ENCODE results near the gene TSKS.

Gene TSKS

DNA sequence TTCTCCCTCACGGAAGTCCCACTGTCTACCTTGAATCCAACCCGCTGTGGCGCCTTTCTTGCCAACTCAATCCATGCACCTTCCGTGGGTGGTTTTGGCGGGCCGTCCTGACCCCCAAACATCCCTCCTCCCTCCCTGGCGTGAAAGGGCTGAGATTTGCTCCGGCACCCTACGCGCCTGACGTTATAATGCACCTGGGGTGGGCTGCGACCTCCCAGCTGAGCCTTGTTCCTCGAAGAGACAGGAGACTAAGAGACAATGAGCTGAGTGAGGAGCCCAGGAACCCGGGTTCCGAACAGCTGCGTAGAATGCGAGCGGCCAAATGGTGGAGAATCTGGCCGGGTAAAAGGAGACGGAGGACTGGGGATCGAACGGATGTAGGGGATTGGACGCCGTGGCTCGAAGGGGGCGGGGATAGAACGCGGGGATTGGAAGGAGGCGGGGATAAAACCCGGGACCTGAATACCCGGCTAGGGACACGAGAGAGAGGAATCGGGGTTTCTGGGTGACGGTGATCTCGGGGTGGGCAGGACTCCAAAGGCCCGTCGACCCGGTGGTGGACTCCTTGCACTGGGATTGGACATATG lies 72.4 kb downstream of the TSKS start, which contains the start of gene CPT1C:
TSS of gene CPT1C (plus strand) at position 461 of the 587 bp plus-strand sequence. CDS start 1,137 bp downstream, outside the sequence.
- Histone ChIP-seq H3K27me3 (replicated peaks) (no peaks in the 10 kb centered on the region), H3K4me3 (ENCODE audit: low read depth, low read length) (peak within 1 kb of the TSS; percentile 52), H3K36me3 (replicated peaks) (peaks cover 5% of the 10 kb centered on the region), H3K27ac (no peak within 1 kb of the TSS)
- TF ChIP-seq, protein P1, sequence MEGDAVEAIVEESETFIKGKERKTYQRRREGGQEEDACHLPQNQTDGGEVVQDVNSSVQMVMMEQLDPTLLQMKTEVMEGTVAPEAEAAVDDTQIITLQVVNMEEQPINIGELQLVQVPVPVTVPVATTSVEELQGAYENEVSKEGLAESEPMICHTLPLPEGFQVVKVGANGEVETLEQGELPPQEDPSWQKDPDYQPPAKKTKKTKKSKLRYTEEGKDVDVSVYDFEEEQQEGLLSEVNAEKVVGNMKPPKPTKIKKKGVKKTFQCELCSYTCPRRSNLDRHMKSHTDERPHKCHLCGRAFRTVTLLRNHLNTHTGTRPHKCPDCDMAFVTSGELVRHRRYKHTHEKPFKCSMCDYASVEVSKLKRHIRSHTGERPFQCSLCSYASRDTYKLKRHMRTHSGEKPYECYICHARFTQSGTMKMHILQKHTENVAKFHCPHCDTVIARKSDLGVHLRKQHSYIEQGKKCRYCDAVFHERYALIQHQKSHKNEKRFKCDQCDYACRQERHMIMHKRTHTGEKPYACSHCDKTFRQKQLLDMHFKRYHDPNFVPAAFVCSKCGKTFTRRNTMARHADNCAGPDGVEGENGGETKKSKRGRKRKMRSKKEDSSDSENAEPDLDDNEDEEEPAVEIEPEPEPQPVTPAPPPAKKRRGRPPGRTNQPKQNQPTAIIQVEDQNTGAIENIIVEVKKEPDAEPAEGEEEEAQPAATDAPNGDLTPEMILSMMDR (IDR thresholded peaks at IDR 0.05; ENCODE audit: low read depth, low read length, missing control alignments) = no peak
- in situ Hi-C loops (cut with HindIII; ENCODE audit: low pct_ligation_motif_present, low sequenced_read_pairs) = no loop called here
- DNase-seq = peak; percentile 70

GRCh38 chr19:49690079-49690655 lies 72.9 kb downstream of the TSKS start:
- Histone ChIP-seq H3K27ac (no peak overlapping the region), H3K27me3 (replicated peaks) (no peaks in the 10 kb centered on the region), H3K36me3 (replicated peaks) (peaks cover 9% of the 10 kb centered on the region), H3K4me3 (ENCODE audit: low read depth, low read length) (peak overlapping the region; percentile 52)
- TF ChIP-seq, protein P1 (IDR thresholded peaks at IDR 0.05; ENCODE audit: low read depth, low read length, missing control alignments) = no peak
- in situ Hi-C loops (cut with HindIII; ENCODE audit: low pct_ligation_motif_present, low sequenced_read_pairs) = no loop called here
- DNase-seq = no peak

Measured in brain microvascular endothelial cell (primary cell).